Measurements from ENCODE around the gene TENM3.
A peak's percentile ranks its signal among the peaks of the same experiment; 100 is the strongest.
"Not testable (repeated sequence)": the region's sequence is repeated elsewhere in the genome, so short reads cannot be mapped to it uniquely, and the experiment has no call there.

The TENM3 gene

GRCh38 chr4:182228991-182229577 is 14.1 kb upstream of the TENM3 start:
- no peak for DNase-seq (ENCODE audit: low read depth)

- no peak for DNase-seq (ENCODE audit: low read depth)
Observed at GRCh38 chr4:182230256-182230655, 12.9 kb upstream of the TENM3 start.

GRCh38 chr4:182231080-182231479 is 12.1 kb upstream of the TENM3 start:
- DNase-seq (ENCODE audit: low read depth), result no peak

- DNase-seq (ENCODE audit: low read depth), result peak; percentile 32
Observed at GRCh38 chr4:182231496-182231895, 11.7 kb upstream of the TENM3 start.

- DNase-seq (ENCODE audit: low read depth), result no peak
Observed at GRCh38 chr4:182233310-182234090, 9.7 kb upstream of the TENM3 start.

- DNase-seq (ENCODE audit: low read depth), result no peak
Observed at GRCh38 chr4:182235021-182235795, 8.0 kb upstream of the TENM3 start.

GRCh38 chr4:182236186-182236585 is 7.0 kb upstream of the TENM3 start:
- DNase-seq (ENCODE audit: low read depth), result no peak

- DNase-seq (ENCODE audit: low read depth), result not testable (repeated sequence)
Observed at GRCh38 chr4:182237010-182237409, 6.2 kb upstream of the TENM3 start.

- DNase-seq (ENCODE audit: low read depth), result no peak
Observed at GRCh38 chr4:182238355-182238931, 4.8 kb upstream of the TENM3 start.

- DNase-seq (ENCODE audit: low read depth), result no peak
Observed at GRCh38 chr4:182240161-182241130, 2.8 kb upstream of the TENM3 start.

GRCh38 chr4:182242260-182242659 is 942 bp upstream of the TENM3 start:
- DNase-seq (ENCODE audit: low read depth), result not testable (repeated sequence)

GRCh38 chr4:182242787-182243186 is 415 bp upstream of the TENM3 start:
- no peak for DNase-seq (ENCODE audit: low read depth)

GRCh38 chr4:182245041-182245440 is 1.8 kb downstream of the TENM3 start:
- no peak for DNase-seq (ENCODE audit: low read depth)

GRCh38 chr4:182245541-182246215 is 2.5 kb downstream of the TENM3 start:
- DNase-seq (ENCODE audit: low read depth), result peak; percentile 84

GRCh38 chr4:182246401-182247205 is 3.4 kb downstream of the TENM3 start:
- no peak for DNase-seq (ENCODE audit: low read depth)

GRCh38 chr4:182248295-182248694 is 5.1 kb downstream of the TENM3 start:
- DNase-seq (ENCODE audit: low read depth), result no peak

- no peak for DNase-seq (ENCODE audit: low read depth)
Observed at GRCh38 chr4:182250446-182250845, 7.2 kb downstream of the TENM3 start.

- DNase-seq (ENCODE audit: low read depth), result no peak
Observed at GRCh38 chr4:182251116-182251515, 7.9 kb downstream of the TENM3 start.

- no peak for DNase-seq (ENCODE audit: low read depth)
Observed at GRCh38 chr4:182252220-182252619, 9.0 kb downstream of the TENM3 start.

All from fibroblast of gingiva (primary cell).